Panc1 (cell line): ENCODE results near the gene ZDHHC9. TPM values are rescaled to one million over a fixed set of nuclear protein-coding genes. Genes with fewer than 3 reads are reported as not detected.

Experiments used
- ATAC-seq: fragments of 200-7000 bp; cut with Tn5 transposase; 2 replicates; pipeline ENCODE4 v1.9.1; 2020; ENCODE audit warnings: mild to moderate bottlenecking, moderate library complexity
- BruUV-seq: library from RNA; stranded (reverse); fragments of 400-500 nt; replicated peaks from 2 replicates; lab custom pipeline; 2021; lab: Mats Ljungman, UMichigan
- CTCF ChIA-PET: fragments of 300-600 bp; sonication (Branson Sonifier 250); formaldehyde crosslinking; loops from one replicate; lab custom pipeline; 2022; ENCODE audit warnings: antibody characterized with exemption; lab: Charles Lee
- POLR2A ChIA-PET: fragments of 300-600 bp; sonication (Branson Sonifier 250); formaldehyde crosslinking; loops from one replicate; lab custom pipeline; 2022; ENCODE audit warnings: antibody characterized with exemption; lab: Charles Lee
- DNase-seq: peaks from one replicate; pipeline ENCODE4 v3.0.0-alpha.2; 2010; ENCODE audit warnings: low read depth, low spot score
- H3K27ac ChIP-seq: 2 replicates; pipeline ENCODE4 v1.5.1; 2011; ENCODE audit warnings: mild to moderate bottlenecking, low read length, inconsistent platforms
- H3K27me3 ChIP-seq: fragments of 200-500 bp; sonication (Bioruptor generic); 2 replicates; pipeline ENCODE4 v1.6.0; 2014; ENCODE audit warnings: low read length, inconsistent platforms; ENCODE audit not compliant: control insufficient read depth, insufficient read depth
- H3K36me3 ChIP-seq: fragments of 200-500 bp; sonication (Bioruptor generic); 2 replicates; pipeline ENCODE4 v1.5.1; 2014; ENCODE audit warnings: inconsistent platforms, mild to moderate bottlenecking, low read length, moderate library complexity; ENCODE audit not compliant: control insufficient read depth, insufficient read depth
- H3K4me1 ChIP-seq: 2 replicates; pipeline ENCODE4 v1.5.1; 2011; ENCODE audit warnings: inconsistent platforms, mild to moderate bottlenecking, low read length, moderate library complexity; ENCODE audit not compliant: control insufficient read depth, insufficient read depth
- H3K4me3 ChIP-seq, 2 experiments: 2 replicates each; pipeline ENCODE4 v1.5.1; 2011 to 2012; ENCODE audit warnings: low read depth in 2 of 2, low read length in 2 of 2, mild to moderate bottlenecking in 2 of 2, inconsistent platforms in 1 of 2, moderate library complexity in 1 of 2
- H3K9me3 ChIP-seq: fragments of 200-500 bp; sonication (Bioruptor generic); 2 replicates; pipeline ENCODE4 v1.5.1; 2014; ENCODE audit warnings: low read depth, mild to moderate bottlenecking, inconsistent platforms, low read length, moderate library complexity; ENCODE audit not compliant: control insufficient read depth, insufficient read depth
- CTCF ChIP-seq: fragments of 450-650 bp; IDR thresholded peaks from 2 replicates; pipeline ENCODE4 v1.5.1; 2017; ENCODE audit warnings: mild to moderate bottlenecking
- POLR2AphosphoS5 ChIP-seq: IDR thresholded peaks from 2 replicates; pipeline ENCODE4 v1.6.1; 2012; ENCODE audit warnings: mild to moderate bottlenecking, low read depth, low read length, moderate library complexity
- REST ChIP-seq, 2 experiments: IDR thresholded peaks; 2 replicates each; pipeline ENCODE4 v1.6.1; 2011 to 2012; ENCODE audit warnings: low read depth in 2 of 2, control low read depth in 1 of 2, low read length in 1 of 2, mild to moderate bottlenecking in 1 of 2, moderate library complexity in 1 of 2; ENCODE audit not compliant: insufficient read depth in 1 of 2
- SIN3A ChIP-seq: IDR thresholded peaks from 2 replicates; pipeline ENCODE4 v1.6.1; 2012; ENCODE audit warnings: low read depth, mild to moderate bottlenecking, low read length, moderate library complexity, borderline replicate concordance; ENCODE audit not compliant: insufficient read depth
- TCF7L2 ChIP-seq: IDR thresholded peaks from 2 replicates; pipeline ENCODE4 v1.6.1; 2011; ENCODE audit warnings: mild to moderate bottlenecking, low read depth, low read length, inconsistent platforms
- in situ Hi-C: cut with HindIII; loops from 2 replicates; pipeline ENCODE4 v1.10.0; 2016; ENCODE audit warnings: low sequenced_read_pairs, low pct_unique_long_range_greater_than_20kb
- intact Hi-C: fragments of 100-400 bp; cut with micrococcal nuclease; formaldehyde crosslinking; loops from one replicate; pipeline ENCODE4 v1.10.0; 2022; ENCODE audit not compliant: unreplicated experiment
- total RNA-seq: library from RNA; stranded (reverse); gene quantifications from one replicate; pipeline ENCODE4 v1.2.1, GENCODE V29; 2021; ENCODE audit not compliant: unreplicated experiment

ZDHHC9 gene
- total RNA-seq, 1 experiment from 2014 or later: 57.2 TPM

GRCh38 chrX:129786210-129786651, 57.5 kb downstream of the ZDHHC9 start:
- Histone ChIP-seq H3K4me3 (no peak overlapping the region), H3K27me3 (no peaks in the 10 kb centered on the region), H3K27ac (no peak overlapping the region), H3K36me3 (no peaks in the 10 kb centered on the region), H3K4me1 (no peaks in the 10 kb centered on the region), H3K9me3 (no peaks in the 10 kb centered on the region)
- TF ChIP-seq SIN3A (no peak), REST (IDR thresholded peaks at IDR 0.05; ENCODE audit: insufficient read depth in 1 of 2, low read depth in 2 of 2, low read length in 1 of 2) (no peak), POLR2AphosphoS5 (no peak), CTCF (no peak), TCF7L2 (no peak)
- no TSS peak for BruUV-seq
- ATAC-seq (no peak), DNase-seq (no peak)
- intact Hi-C loops: no loop called here
- CTCF ChIA-PET: no interaction called here
- in situ Hi-C loops: no loop called here
- POLR2A ChIA-PET: no interaction called here

GRCh38 chrX:129785160-129785947, 58.3 kb downstream of the ZDHHC9 start:
- TF ChIP-seq TCF7L2 (no peak), POLR2AphosphoS5 (no peak), CTCF (no peak), SIN3A (no peak), REST (IDR thresholded peaks at IDR 0.05; ENCODE audit: insufficient read depth in 1 of 2, low read depth in 2 of 2, low read length in 1 of 2) (no peak)
- intact Hi-C loops: no loop called here
- ChIA-PET POLR2A (no interaction called here), CTCF (no interaction called here)
- in situ Hi-C loops: no loop called here
- Histone ChIP-seq H3K9me3 (no peaks in the 10 kb centered on the region), H3K4me3 (no peak overlapping the region), H3K27ac (no peak overlapping the region), H3K36me3 (no peaks in the 10 kb centered on the region), H3K4me1 (no peaks in the 10 kb centered on the region), H3K27me3 (no peaks in the 10 kb centered on the region)
- no peak for DNase-seq
- ATAC-seq: no peak
- BruUV-seq: no TSS peak
